H9 (cell line): ENCODE measurements around the gene CETN1. TPM values are rescaled to one million over a fixed set of nuclear protein-coding genes. Genes with fewer than 3 reads are reported as not detected.

ENCODE experiments used
- DNase-seq: peaks from one replicate; pipeline ENCODE4 v3.0.0-alpha.2; 2017
- H2AFZ ChIP-seq: one replicate; pipeline ENCODE4 v1.6.1; 2013; ENCODE audit warnings: mild to moderate bottlenecking, low read length, control low read depth, moderate library complexity
- H2AK5ac ChIP-seq: 2 replicates; pipeline ENCODE4 v1.6.1; 2013; ENCODE audit warnings: low read length, control low read depth, mixed read lengths; ENCODE audit not compliant: insufficient read length
- H2BK120ac ChIP-seq: one replicate; pipeline ENCODE4 v1.6.1; 2013; ENCODE audit warnings: low read depth, mild to moderate bottlenecking, low read length, control low read depth, inconsistent platforms; ENCODE audit not compliant: poor library complexity, severe bottlenecking
- H2BK12ac ChIP-seq: 2 replicates; pipeline ENCODE4 v1.6.1; 2013; ENCODE audit warnings: low read length, control low read depth, mixed read lengths, low read depth; ENCODE audit not compliant: insufficient read length
- H2BK15ac ChIP-seq: 2 replicates; pipeline ENCODE4 v1.6.1; 2013; ENCODE audit warnings: low read depth, low read length, control low read depth
- H2BK20ac ChIP-seq: one replicate; pipeline ENCODE4 v1.6.1; 2013; ENCODE audit warnings: low read depth, mild to moderate bottlenecking, low read length, control low read depth, inconsistent platforms; ENCODE audit not compliant: poor library complexity, severe bottlenecking
- H2BK5ac ChIP-seq: 2 replicates; pipeline ENCODE4 v1.6.1; 2013; ENCODE audit warnings: low read length, control low read depth, mixed read lengths; ENCODE audit not compliant: insufficient read length
- H3K14ac ChIP-seq: 2 replicates; pipeline ENCODE4 v1.6.1; 2013; ENCODE audit warnings: low read length, control low read depth; ENCODE audit not compliant: insufficient read depth
- H3K18ac ChIP-seq: 2 replicates; pipeline ENCODE4 v1.6.1; 2013; ENCODE audit warnings: low read depth, mild to moderate bottlenecking, mixed read lengths, low read length, control low read depth; ENCODE audit not compliant: insufficient read length
- H3K23ac ChIP-seq: 2 replicates; pipeline ENCODE4 v1.6.1; 2013; ENCODE audit warnings: low read length, control low read depth, mixed read lengths, low read depth; ENCODE audit not compliant: insufficient read length
- H3K23me2 ChIP-seq: 2 replicates; pipeline ENCODE4 v1.6.1; 2013; ENCODE audit warnings: low read depth, mild to moderate bottlenecking, mixed read lengths, low read length, control low read depth; ENCODE audit not compliant: insufficient read length, poor library complexity, severe bottlenecking
- H3K27ac ChIP-seq: 2 replicates; pipeline ENCODE4 v1.5.1; 2013; ENCODE audit warnings: low read length, control low read depth, mixed read lengths, low read depth; ENCODE audit not compliant: insufficient read length
- H3K27me3 ChIP-seq: 2 replicates; pipeline ENCODE4 v1.6.1; 2013; ENCODE audit warnings: low read length, control low read depth, inconsistent platforms; ENCODE audit not compliant: insufficient read depth
- H3K4ac ChIP-seq: 2 replicates; pipeline ENCODE4 v1.6.1; 2013; ENCODE audit warnings: low read depth, mild to moderate bottlenecking, control low read depth, inconsistent platforms, low read length, moderate library complexity
- H3K4me1 ChIP-seq: 2 replicates; pipeline ENCODE4 v1.6.1; 2013; ENCODE audit warnings: low read length, control low read depth, inconsistent platforms; ENCODE audit not compliant: insufficient read depth
- H3K4me2 ChIP-seq: 2 replicates; pipeline ENCODE4 v1.6.1; 2013; ENCODE audit warnings: low read length, control low read depth, mixed read lengths; ENCODE audit not compliant: insufficient read length, insufficient read depth
- H3K56ac ChIP-seq: 2 replicates; pipeline ENCODE4 v1.6.1; 2013; ENCODE audit warnings: low read depth, mild to moderate bottlenecking, mixed read lengths, low read length, control low read depth; ENCODE audit not compliant: insufficient read length
- H3K79me1 ChIP-seq: 2 replicates; pipeline ENCODE4 v1.6.1; 2013; ENCODE audit warnings: low read depth, mild to moderate bottlenecking, moderate library complexity, low read length, control low read depth, inconsistent platforms; ENCODE audit not compliant: insufficient read depth, poor library complexity, severe bottlenecking
- H3K79me2 ChIP-seq: 2 replicates; pipeline ENCODE4 v1.6.1; 2013; ENCODE audit warnings: low read length, control low read depth, inconsistent platforms; ENCODE audit not compliant: insufficient read depth
- H3K9ac ChIP-seq: 2 replicates; pipeline ENCODE4 v1.6.1; 2013; ENCODE audit warnings: low read length, control low read depth, mixed read lengths; ENCODE audit not compliant: insufficient read length; ENCODE audit errors: extremely low read depth
- H3K9me3 ChIP-seq: one replicate; pipeline ENCODE4 v1.6.1; 2013; ENCODE audit warnings: low read depth, low read length, inconsistent platforms; ENCODE audit not compliant: control insufficient read depth
- H3T11ph ChIP-seq: one replicate; pipeline ENCODE4 v1.6.1; 2013; ENCODE audit warnings: mild to moderate bottlenecking, low read length, control low read depth, inconsistent platforms
- H4K20me1 ChIP-seq: one replicate; pipeline ENCODE4 v1.6.1; 2013; ENCODE audit not compliant: control insufficient read depth, insufficient read length, insufficient read depth
- H4K5ac ChIP-seq: 2 replicates; pipeline ENCODE4 v1.6.1; 2013; ENCODE audit warnings: low read depth, mild to moderate bottlenecking, mixed read lengths, low read length, control low read depth; ENCODE audit not compliant: insufficient read length
- H4K8ac ChIP-seq: replicated peaks from 2 replicates; pipeline ENCODE4 v1.6.1; 2013; ENCODE audit warnings: low read length, control low read depth, mixed read lengths, low read depth; ENCODE audit not compliant: insufficient read length
- H4K91ac ChIP-seq: 2 replicates; pipeline ENCODE4 v1.6.1; 2013; ENCODE audit warnings: low read depth, mild to moderate bottlenecking, moderate library complexity, mixed read lengths, low read length, control low read depth; ENCODE audit not compliant: insufficient read length
- H3K27ac Mint-ChIP-seq, 3 experiments: 2 replicates in 2 of 3; 3 replicates in 1 of 3; pipeline ENCODE4 v1.8.0; 2020 to 2021; ENCODE audit warnings: mixed read lengths in 3 of 3, mild to moderate bottlenecking in 1 of 3, moderate library complexity in 1 of 3
- H3K27me3 Mint-ChIP-seq: 2 replicates; pipeline ENCODE4 v1.8.0; 2021; ENCODE audit warnings: low read depth, mild to moderate bottlenecking, moderate library complexity, mixed read lengths
- H3K36me3 Mint-ChIP-seq, 3 experiments: 2 replicates in 2 of 3; 3 replicates in 1 of 3; pipeline ENCODE4 v1.8.0; 2020 to 2021; ENCODE audit warnings: low read depth in 3 of 3, mixed read lengths in 3 of 3; ENCODE audit not compliant: insufficient read depth in 1 of 3
- H3K4me1 Mint-ChIP-seq, 2 experiments: 2 replicates each; pipeline ENCODE4 v1.8.0; 2020; ENCODE audit warnings: mixed read lengths in 2 of 2
- H3K4me3 Mint-ChIP-seq, 2 experiments: 2 replicates in 1 of 2; 3 replicates in 1 of 2; pipeline ENCODE4 v1.8.0; 2020 to 2021; ENCODE audit warnings: mild to moderate bottlenecking in 2 of 2, mixed read lengths in 2 of 2, moderate library complexity in 1 of 2
- H3K9me3 Mint-ChIP-seq, 2 experiments: 2 replicates in 1 of 2; 3 replicates in 1 of 2; pipeline ENCODE4 v1.8.0; 2020; ENCODE audit warnings: mild to moderate bottlenecking in 2 of 2, mixed read lengths in 2 of 2, moderate library complexity in 1 of 2
- whole genome bisulfite sequencing: extraction: QIAGEN DNeasy Blood & Tissue Kit; methylation state at CpG from one replicate; pipeline ENCODE4 v1.1.7; 2013; ENCODE audit warnings: missing lambda C conversion rate, low lambda C conversion rate, mixed read lengths; ENCODE audit not compliant: insufficient read length; ENCODE audit errors: extremely low coverage; 5-methylcytosine and 5-hydroxymethylcytosine counted together
- total RNA-seq: library from RNA; stranded (reverse); gene quantifications from 2 replicates; pipeline ENCODE4 v1.2.1, GENCODE V29; 2021
- TF ChIP-seq, protein P1 (sequence below): fragments of 200-600 bp; sonication (generic); conservative IDR thresholded peaks from 3 replicates; pipeline ENCODE4 v1.8.0; 2021; ENCODE audit warnings: antibody characterized with exemption, mild to moderate bottlenecking

CETN1 gene
- total RNA-seq, 1 experiment from 2014 or later: not detected

DNA sequence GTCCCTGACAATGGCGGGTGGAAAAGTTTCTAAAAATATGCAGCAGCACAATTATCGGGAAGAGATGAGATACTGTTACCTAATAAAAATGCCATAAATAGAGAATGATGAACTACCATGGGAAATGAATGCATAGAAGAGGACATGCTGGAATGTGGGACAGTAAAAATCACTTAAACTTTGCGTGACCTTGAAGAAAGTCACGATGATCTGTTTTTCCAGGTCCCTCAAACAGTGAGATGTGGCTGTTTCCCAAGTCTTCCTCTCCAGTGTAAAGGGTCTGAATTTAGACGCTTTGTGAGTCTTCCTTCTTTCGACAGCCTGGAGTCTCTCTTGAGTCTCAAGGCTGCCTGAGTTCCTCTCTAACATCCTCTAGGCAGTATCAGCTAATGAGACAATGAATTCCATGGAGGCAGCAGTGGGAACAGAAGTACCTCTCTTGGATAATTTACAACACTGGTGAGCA, 18.0 kb downstream of the CETN1 start:
- no peak overlapping the region for H2BK12ac ChIP-seq
- no peak overlapping the region for H3K9ac ChIP-seq
- H4K20me1 ChIP-seq: no peaks in the 10 kb centered on the region
- no peak overlapping the region for H2BK15ac ChIP-seq
- TF ChIP-seq, protein P1, sequence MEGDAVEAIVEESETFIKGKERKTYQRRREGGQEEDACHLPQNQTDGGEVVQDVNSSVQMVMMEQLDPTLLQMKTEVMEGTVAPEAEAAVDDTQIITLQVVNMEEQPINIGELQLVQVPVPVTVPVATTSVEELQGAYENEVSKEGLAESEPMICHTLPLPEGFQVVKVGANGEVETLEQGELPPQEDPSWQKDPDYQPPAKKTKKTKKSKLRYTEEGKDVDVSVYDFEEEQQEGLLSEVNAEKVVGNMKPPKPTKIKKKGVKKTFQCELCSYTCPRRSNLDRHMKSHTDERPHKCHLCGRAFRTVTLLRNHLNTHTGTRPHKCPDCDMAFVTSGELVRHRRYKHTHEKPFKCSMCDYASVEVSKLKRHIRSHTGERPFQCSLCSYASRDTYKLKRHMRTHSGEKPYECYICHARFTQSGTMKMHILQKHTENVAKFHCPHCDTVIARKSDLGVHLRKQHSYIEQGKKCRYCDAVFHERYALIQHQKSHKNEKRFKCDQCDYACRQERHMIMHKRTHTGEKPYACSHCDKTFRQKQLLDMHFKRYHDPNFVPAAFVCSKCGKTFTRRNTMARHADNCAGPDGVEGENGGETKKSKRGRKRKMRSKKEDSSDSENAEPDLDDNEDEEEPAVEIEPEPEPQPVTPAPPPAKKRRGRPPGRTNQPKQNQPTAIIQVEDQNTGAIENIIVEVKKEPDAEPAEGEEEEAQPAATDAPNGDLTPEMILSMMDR: no peak
- no peak overlapping the region for H3K18ac ChIP-seq
- H2BK120ac ChIP-seq: no peak overlapping the region
- no peak for DNase-seq
- no peaks in the 10 kb centered on the region for H3K79me1 ChIP-seq
- H2AFZ ChIP-seq: no peak overlapping the region
- no peak overlapping the region for H3K27ac ChIP-seq
- no peaks in the 10 kb centered on the region for H3K79me2 ChIP-seq
- no peak overlapping the region for H2BK5ac ChIP-seq
- H2BK20ac ChIP-seq: no peak overlapping the region
- no peak overlapping the region for H3T11ph ChIP-seq
- no peaks in the 10 kb centered on the region for H3K9me3 ChIP-seq
- no peak overlapping the region for H3K56ac ChIP-seq
- H2AK5ac ChIP-seq: no peak overlapping the region
- no peak overlapping the region for H3K4me2 ChIP-seq
- H3K23me2 ChIP-seq: no peaks in the 10 kb centered on the region
- H3K14ac ChIP-seq: no peak overlapping the region
- H3K23ac ChIP-seq: no peak overlapping the region
- no peaks in the 10 kb centered on the region for H3K4me1 ChIP-seq
- H3K9me3 Mint-ChIP-seq: no peaks in the 10 kb centered on the region
- H3K27me3 Mint-ChIP-seq: peaks cover 4% of the 10 kb centered on the region
- H3K4me1 Mint-ChIP-seq: peaks cover 12 to 14% of the 10 kb centered on the region in 2 experiments; a peak in 3 of 4 replicates
- no peaks in the 10 kb centered on the region for H3K27me3 ChIP-seq
- no peak overlapping the region for H3K4me3 Mint-ChIP-seq
- no CpG with 5 or more reads among the region's 6 CpGs for WGBS
- H4K8ac ChIP-seq: no peak overlapping the region
- no peak overlapping the region for H3K4ac ChIP-seq
- no peak overlapping the region; a peak in 1 of 7 replicates for H3K27ac Mint-ChIP-seq
- H4K91ac ChIP-seq: no peak overlapping the region
- no peak overlapping the region for H4K5ac ChIP-seq
- H3K36me3 Mint-ChIP-seq: no peaks in the 10 kb centered on the region
